K562 (cell line): ENCODE results near the gene ARL4C.

Source experiments
- CBX5 ChIP-seq: IDR thresholded peaks from 2 replicates; pipeline ENCODE4 v1.6.1; 2014; ENCODE audit warnings: low read depth, borderline replicate concordance
- ELK3 ChIP-seq: fragments of 450-650 bp; formaldehyde crosslinking; IDR thresholded peaks from 2 replicates; pipeline ENCODE4 v1.4.0; 2020; ENCODE audit warnings: mild to moderate bottlenecking
- HNRNPK ChIP-seq: fragments of 200-400 bp; formaldehyde crosslinking; IDR thresholded peaks from one replicate; pipeline ENCODE4 v1.6.1; 2018; ENCODE audit warnings: mild to moderate bottlenecking, low read depth, low read length; ENCODE audit not compliant: poor library complexity, severe bottlenecking
- SREBF1 ChIP-seq: fragments of 150-350 bp; IDR thresholded peaks from 2 replicates; pipeline ENCODE4 v1.6.1; 2014; ENCODE audit warnings: antibody characterized with exemption, low read depth, low read length, borderline replicate concordance
- ZNF124 ChIP-seq: sonication (generic); formaldehyde crosslinking; IDR thresholded peaks from 2 replicates; pipeline ENCODE4 v1.8.1; 2022; ENCODE audit warnings: missing genetic modification reagents
- ZNF175 ChIP-seq: fragments of 200-800 bp; sonication (Bioruptor generic); IDR thresholded peaks from 2 replicates; pipeline ENCODE4 v1.6.1; 2016; ENCODE audit warnings: low read depth, mild to moderate bottlenecking, missing genetic modification characterization, missing compliant biosample characterization
- ZNF644 ChIP-seq: fragments of 200-800 bp; sonication (Bioruptor generic); IDR thresholded peaks from 2 replicates; pipeline ENCODE4 v1.6.1; 2016; ENCODE audit warnings: low read depth, missing genetic modification characterization, missing compliant biosample characterization
- TF ChIP-seq, protein P1 (sequence below): sonication (generic); formaldehyde crosslinking; IDR thresholded peaks from 2 replicates; pipeline ENCODE4 v1.5.0; 2020; ENCODE audit warnings: missing genetic modification reagents

GRCh38 chr2:234533626-234534025 lies 36.7 kb upstream of the ARL4C start:
- TF ChIP-seq ZNF124 (CRISPR knock-in tag) (no peak), ELK3 (CRISPR knock-in tag) (no peak), HNRNPK (no peak), ZNF644 (no peak), SREBF1 (no peak), ZNF175 (CRISPR knock-in tag) (no peak), CBX5 (no peak)
- TF ChIP-seq, protein P1, sequence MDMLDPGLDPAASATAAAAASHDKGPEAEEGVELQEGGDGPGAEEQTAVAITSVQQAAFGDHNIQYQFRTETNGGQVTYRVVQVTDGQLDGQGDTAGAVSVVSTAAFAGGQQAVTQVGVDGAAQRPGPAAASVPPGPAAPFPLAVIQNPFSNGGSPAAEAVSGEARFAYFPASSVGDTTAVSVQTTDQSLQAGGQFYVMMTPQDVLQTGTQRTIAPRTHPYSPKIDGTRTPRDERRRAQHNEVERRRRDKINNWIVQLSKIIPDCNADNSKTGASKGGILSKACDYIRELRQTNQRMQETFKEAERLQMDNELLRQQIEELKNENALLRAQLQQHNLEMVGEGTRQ (CRISPR knock-in tag), result no peak
